Measurements from ENCODE around the gene PRPF19. TPM values are rescaled to one million over a fixed set of nuclear protein-coding genes. Genes with fewer than 3 reads are reported as not detected.

PRPF19 gene
- total and polyA plus RNA-seq, 9 of the 15 experiments (the other 6 are each of a cell fraction or from before 2014, with no cell fraction given) = 9.4 to 212 (median 73.2) TPM

DNA sequence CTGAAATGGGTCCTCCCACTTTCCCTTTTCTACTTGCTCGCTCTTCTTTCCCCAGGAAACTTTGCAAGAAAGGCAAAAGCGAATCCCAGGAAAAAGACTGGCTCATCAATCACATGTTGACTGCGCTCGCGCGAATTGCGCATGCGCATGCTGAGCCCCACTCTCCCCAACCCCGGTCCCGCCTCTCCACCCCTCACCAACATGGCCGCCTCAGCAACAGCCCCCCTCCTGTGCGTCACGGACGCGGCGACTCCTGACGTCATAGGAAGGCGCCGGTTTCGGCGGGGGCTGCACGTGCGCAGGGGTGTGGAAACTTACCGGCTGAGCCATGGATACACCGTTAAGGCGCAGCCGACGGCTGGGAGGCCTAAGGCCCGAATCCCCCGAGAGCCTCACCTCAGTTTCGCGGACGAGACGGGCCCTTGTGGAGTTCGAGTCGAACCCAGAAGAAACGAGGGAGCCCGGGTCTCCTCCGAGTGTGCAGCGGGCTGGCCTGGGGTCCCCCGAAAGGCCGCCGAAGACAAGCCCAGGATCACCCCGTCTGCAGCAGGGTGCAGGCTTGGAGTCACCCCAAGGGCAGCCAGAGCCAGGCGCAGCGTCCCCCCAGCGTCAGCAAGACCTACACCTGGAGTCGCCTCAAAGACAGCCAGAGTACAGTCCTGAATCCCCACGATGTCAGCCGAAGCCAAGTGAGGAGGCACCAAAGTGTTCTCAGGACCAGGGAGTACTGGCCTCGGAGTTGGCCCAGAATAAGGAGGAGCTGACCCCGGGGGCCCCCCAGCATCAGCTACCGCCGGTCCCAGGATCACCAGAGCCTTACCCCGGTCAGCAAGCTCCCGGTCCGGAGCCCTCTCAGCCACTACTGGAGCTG, 64.4 kb downstream of the PRPF19 start, which contains the start of gene CCDC86 (continued):
- TF ChIP-seq ZNF197 (CRISPR knock-in tag; IDR thresholded peaks at IDR 0.05; ENCODE audit: low read depth) = no peak
- TF ChIP-seq RBM17 (IDR thresholded peaks at IDR 0.05; ENCODE audit: borderline replicate concordance, low read depth, low read length) = no peak
- no peak for TF ChIP-seq ZBTB17 (CRISPR knock-in tag; IDR thresholded peaks at IDR 0.05)
- no peak for TF ChIP-seq MIER1 (IDR thresholded peaks at IDR 0.05; ENCODE audit: low read depth)
- TF ChIP-seq MYNN (IDR thresholded peaks at IDR 0.05) = 0 out of 2 replicates have a peak, but pooled peaks have one; percentile 19
- TF ChIP-seq MYNN (CRISPR knock-in tag; IDR thresholded peaks at IDR 0.05) = no peak
- no peak for TF ChIP-seq COPS2 (conservative IDR thresholded peaks at IDR 0.05)
- TF ChIP-seq ZSCAN29 (IDR thresholded peaks at IDR 0.05) = no peak
- TF ChIP-seq BRF1 (IDR thresholded peaks at IDR 0.05; ENCODE audit: borderline replicate concordance, extremely low read depth, insufficient read length) = no peak
- no peak for TF ChIP-seq RBM34 (IDR thresholded peaks at IDR 0.05; ENCODE audit: borderline replicate concordance, insufficient read depth, low read length)
- peak; percentile 84; the same call in 1 of the 2 replicates for TF ChIP-seq SREBF2 (CRISPR knock-in tag; IDR thresholded peaks at IDR 0.05)
- TF ChIP-seq ZNF143 (CRISPR knock-in tag; IDR thresholded peaks at IDR 0.05) = no peak
- TF ChIP-seq ZNF445 (CRISPR knock-in tag; IDR thresholded peaks at IDR 0.05; ENCODE audit: low read depth) = no peak
- TF ChIP-seq RUNX1 (IDR thresholded peaks at IDR 0.05; ENCODE audit: low read depth) = peak; percentile 26; the same call in 1 of the 2 replicates
- TF ChIP-seq, protein P1, sequence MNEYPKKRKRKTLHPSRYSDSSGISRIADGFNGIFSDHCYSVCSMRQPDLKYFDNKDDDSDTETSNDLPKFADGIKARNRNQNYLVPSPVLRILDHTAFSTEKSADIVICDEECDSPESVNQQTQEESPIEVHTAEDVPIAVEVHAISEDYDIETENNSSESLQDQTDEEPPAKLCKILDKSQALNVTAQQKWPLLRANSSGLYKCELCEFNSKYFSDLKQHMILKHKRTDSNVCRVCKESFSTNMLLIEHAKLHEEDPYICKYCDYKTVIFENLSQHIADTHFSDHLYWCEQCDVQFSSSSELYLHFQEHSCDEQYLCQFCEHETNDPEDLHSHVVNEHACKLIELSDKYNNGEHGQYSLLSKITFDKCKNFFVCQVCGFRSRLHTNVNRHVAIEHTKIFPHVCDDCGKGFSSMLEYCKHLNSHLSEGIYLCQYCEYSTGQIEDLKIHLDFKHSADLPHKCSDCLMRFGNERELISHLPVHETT (CRISPR knock-in tag; conservative IDR thresholded peaks at IDR 0.05 in 1 of 2, IDR thresholded peaks at IDR 0.05 in 1 of 2) = peak in 1 of 2 experiments; percentile 70; a peak in 2 of 4 replicates
- peak; percentile 100 for TF ChIP-seq CREM (IDR thresholded peaks at IDR 0.05; ENCODE audit: low read depth)
- TF ChIP-seq MBD2 (IDR thresholded peaks at IDR 0.05; ENCODE audit: borderline replicate concordance, low read depth) = peak; percentile 91
- peak; percentile 100 for TF ChIP-seq MXI1 (IDR thresholded peaks at IDR 0.05; ENCODE audit: low read depth, low read length)
- 0 out of 2 replicates have a peak, but pooled peaks have one; percentile 31 for TF ChIP-seq TARDBP (IDR thresholded peaks at IDR 0.05)
- TF ChIP-seq ETV5 (CRISPR knock-in tag; IDR thresholded peaks at IDR 0.05; ENCODE audit: low read depth) = peak; percentile 75
- TF ChIP-seq, protein P2, sequence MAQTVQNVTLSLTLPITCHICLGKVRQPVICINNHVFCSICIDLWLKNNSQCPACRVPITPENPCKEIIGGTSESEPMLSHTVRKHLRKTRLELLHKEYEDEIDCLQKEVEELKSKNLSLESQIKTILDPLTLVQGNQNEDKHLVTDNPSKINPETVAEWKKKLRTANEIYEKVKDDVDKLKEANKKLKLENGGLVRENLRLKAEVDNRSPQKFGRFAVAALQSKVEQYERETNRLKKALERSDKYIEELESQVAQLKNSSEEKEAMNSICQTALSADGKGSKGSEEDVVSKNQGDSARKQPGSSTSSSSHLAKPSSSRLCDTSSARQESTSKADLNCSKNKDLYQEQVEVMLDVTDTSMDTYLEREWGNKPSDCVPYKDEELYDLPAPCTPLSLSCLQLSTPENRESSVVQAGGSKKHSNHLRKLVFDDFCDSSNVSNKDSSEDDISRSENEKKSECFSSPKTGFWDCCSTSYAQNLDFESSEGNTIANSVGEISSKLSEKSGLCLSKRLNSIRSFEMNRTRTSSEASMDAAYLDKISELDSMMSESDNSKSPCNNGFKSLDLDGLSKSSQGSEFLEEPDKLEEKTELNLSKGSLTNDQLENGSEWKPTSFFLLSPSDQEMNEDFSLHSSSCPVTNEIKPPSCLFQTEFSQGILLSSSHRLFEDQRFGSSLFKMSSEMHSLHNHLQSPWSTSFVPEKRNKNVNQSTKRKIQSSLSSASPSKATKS (CRISPR knock-in tag; IDR thresholded peaks at IDR 0.05) = no peak
- no peak for TF ChIP-seq PHB (CRISPR knock-in tag; IDR thresholded peaks at IDR 0.05)
- TF ChIP-seq MCM7 (IDR thresholded peaks at IDR 0.05) = no peak
- no peak for TF ChIP-seq ZNF354B (CRISPR knock-in tag; IDR thresholded peaks at IDR 0.05)
- no peak for TF ChIP-seq ZNF184 (CRISPR knock-in tag; IDR thresholded peaks at IDR 0.05)
- no peak for TF ChIP-seq ETS2 (tag; IDR thresholded peaks at IDR 0.05; ENCODE audit: borderline replicate concordance, poor library complexity, severe bottlenecking)
